22Rv1 (cell line): ENCODE results near the gene FECH.

Experiments
- ZFX ChIP-seq: fragments of 450-650 bp; IDR thresholded peaks from 2 replicates; pipeline ENCODE4 v1.6.1; 2017; ENCODE audit warnings: antibody characterized with exemption, borderline replicate concordance
- TF ChIP-seq, protein P1 (sequence below): fragments of 450-650 bp; IDR thresholded peaks from 2 replicates; pipeline ENCODE4 v1.5.1; 2017; ENCODE audit warnings: mild to moderate bottlenecking

DNA sequence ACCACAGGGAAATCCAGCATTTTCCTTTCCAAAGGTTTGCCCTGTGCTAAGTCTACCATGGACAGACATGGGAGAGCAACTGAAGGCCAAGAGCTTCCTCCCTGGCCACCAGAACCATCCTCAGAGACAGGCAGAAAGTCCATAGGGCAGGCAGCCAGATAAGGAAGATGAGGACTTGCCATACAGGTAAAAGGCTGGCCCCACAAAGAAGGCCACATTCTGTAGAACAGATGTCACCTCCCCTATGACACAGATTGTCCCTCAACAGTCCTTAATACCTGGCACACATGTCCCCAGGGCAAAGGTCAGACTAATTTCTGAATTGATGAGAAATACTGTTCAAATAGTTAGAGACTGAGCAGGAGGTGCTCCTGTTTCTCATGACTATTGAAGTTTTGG lies 52.0 kb downstream of the FECH start:
- TF ChIP-seq, protein P1, sequence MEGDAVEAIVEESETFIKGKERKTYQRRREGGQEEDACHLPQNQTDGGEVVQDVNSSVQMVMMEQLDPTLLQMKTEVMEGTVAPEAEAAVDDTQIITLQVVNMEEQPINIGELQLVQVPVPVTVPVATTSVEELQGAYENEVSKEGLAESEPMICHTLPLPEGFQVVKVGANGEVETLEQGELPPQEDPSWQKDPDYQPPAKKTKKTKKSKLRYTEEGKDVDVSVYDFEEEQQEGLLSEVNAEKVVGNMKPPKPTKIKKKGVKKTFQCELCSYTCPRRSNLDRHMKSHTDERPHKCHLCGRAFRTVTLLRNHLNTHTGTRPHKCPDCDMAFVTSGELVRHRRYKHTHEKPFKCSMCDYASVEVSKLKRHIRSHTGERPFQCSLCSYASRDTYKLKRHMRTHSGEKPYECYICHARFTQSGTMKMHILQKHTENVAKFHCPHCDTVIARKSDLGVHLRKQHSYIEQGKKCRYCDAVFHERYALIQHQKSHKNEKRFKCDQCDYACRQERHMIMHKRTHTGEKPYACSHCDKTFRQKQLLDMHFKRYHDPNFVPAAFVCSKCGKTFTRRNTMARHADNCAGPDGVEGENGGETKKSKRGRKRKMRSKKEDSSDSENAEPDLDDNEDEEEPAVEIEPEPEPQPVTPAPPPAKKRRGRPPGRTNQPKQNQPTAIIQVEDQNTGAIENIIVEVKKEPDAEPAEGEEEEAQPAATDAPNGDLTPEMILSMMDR, result no peak
- TF ChIP-seq ZFX, result no peak
